ENCODE results near the gene FURIN. TPM values are rescaled to one million over a fixed set of nuclear protein-coding genes. Genes with fewer than 3 reads are reported as not detected.

FURIN gene
- total and polyA plus RNA-seq, 9 of the 15 experiments (the other 6 are each of a cell fraction or from before 2014, with no cell fraction given) = 0.92 to 99.9 (median 34.8) TPM

GRCh38 chr15:90902840-90903732, 34.7 kb downstream of the FURIN start, which contains the start of gene MAN2A2 (continued):
- peak; percentile 48; the same call in 1 of the 2 replicates for TF ChIP-seq ZNF592 (IDR thresholded peaks at IDR 0.05)
- TF ChIP-seq ZFP30 (CRISPR knock-in tag; IDR thresholded peaks at IDR 0.05; ENCODE audit: borderline replicate concordance) = no peak
- TF ChIP-seq STAG1 (CRISPR knock-in tag; IDR thresholded peaks at IDR 0.05; ENCODE audit: borderline replicate concordance) = no peak
- peak; percentile 72; the same call in 1 of the 2 replicates for TF ChIP-seq AFF4 (CRISPR knock-in tag; IDR thresholded peaks at IDR 0.05)
- TF ChIP-seq PTTG1 (tag; IDR thresholded peaks at IDR 0.05; ENCODE audit: low read depth) = no peak
- no peak for TF ChIP-seq HNRNPH1 (optimal IDR thresholded peaks at IDR 0.05; ENCODE audit: low read depth, low read length)
- no peak for TF ChIP-seq RAD21 (CRISPR knock-in tag; conservative IDR thresholded peaks at IDR 0.05 in 1 of 2, IDR thresholded peaks at IDR 0.05 in 1 of 2)
- peak; percentile 58; the same call in 1 of the 2 replicates for TF ChIP-seq PHF8 (IDR thresholded peaks at IDR 0.05; ENCODE audit: borderline replicate concordance, low read length)
- peak; percentile 10; the same call in 1 of the 2 replicates for TF ChIP-seq SIN3B (IDR thresholded peaks at IDR 0.05; ENCODE audit: low read depth)
- no peak for TF ChIP-seq FOXA1 (IDR thresholded peaks at IDR 0.05; ENCODE audit: borderline replicate concordance)
- no peak for TF ChIP-seq KDM1A (IDR thresholded peaks at IDR 0.05)
- TF ChIP-seq SMARCA4 (IDR thresholded peaks at IDR 0.05) = no peak
- peak; percentile 75 for TF ChIP-seq SUPT5H (IDR thresholded peaks at IDR 0.05)
- TF ChIP-seq TAF15 (IDR thresholded peaks at IDR 0.05; ENCODE audit: low read depth, low read length) = no peak
- TF ChIP-seq RBFOX2 (IDR thresholded peaks at IDR 0.05; ENCODE audit: low read depth, low read length) = peak; percentile 89

Measured in K562 (cell line).